HG03025 (cell line): Measurements from ENCODE around the gene PIGS.

Source experiments
- ATAC-seq: cut with Tn5 transposase; IDR thresholded peaks from one replicate; pipeline ENCODE4 v1.9.1; 2021; ENCODE audit warnings: mild to moderate bottlenecking, moderate library complexity; ENCODE audit not compliant: unreplicated experiment, low FRiP score

PIGS gene

DNA sequence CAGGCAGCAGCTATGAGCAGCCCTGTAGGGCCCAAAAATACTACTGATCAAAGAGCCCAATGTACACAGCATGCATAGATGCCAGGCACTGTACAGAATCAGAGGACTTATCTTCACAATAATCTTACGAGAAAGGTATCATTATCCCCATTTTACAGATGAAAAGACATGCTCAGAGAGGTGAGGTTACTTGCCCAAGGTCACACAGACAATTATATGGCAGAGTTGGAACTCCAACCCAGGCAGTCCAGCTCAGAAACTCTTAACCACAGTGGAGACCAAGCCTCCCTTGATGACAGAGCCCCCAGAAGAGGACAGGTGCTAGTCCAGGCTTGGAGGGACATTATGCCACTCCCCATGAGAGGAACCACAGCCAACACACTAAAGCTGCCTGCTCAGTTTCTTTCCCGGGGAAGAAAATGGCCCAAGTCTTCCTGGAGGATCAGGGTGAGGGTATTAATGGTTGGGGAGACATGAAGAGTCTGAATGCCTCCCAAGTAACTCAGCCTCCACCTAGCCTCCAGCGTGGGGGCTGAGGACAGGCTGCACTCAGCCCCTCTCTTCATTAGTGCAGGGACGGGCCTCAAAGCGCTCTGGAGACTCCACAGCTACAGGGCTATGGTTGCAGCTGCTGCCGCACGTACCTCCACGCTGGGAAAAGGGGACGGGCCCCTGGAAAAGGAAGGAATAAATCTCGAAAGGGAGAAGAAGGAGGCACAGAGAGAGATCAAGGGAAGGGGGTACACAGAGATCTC lies 19.7 kb downstream of the PIGS start:
- ATAC-seq: no peak

DNA sequence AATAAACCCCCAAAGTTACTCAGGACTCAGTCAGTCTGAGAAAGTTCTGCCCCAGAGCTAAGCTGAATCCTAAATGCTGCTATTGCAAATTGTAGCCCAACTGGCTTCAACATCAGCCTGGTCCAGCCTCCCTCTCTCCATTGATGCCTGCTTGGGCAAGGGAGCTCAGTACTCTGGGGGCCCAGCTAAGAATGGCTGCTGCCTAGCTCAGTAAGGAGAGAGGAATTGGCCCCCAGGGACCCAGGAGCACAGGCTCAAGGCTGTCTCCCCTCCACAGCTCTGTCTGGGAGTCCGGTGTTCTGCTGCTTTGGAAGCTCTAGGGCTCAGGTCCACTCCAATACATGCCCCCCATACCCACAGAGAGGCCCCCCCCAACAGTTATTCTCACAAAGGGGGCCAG lies 20.5 kb downstream of the PIGS start:
- no peak for ATAC-seq

GRCh38 chr17:28549236-28550132 lies 21.8 kb downstream of the PIGS start:
- no peak for ATAC-seq

- no peak for ATAC-seq
Measured at GRCh38 chr17:28548417-28549130, 22.8 kb downstream of the PIGS start.

DNA sequence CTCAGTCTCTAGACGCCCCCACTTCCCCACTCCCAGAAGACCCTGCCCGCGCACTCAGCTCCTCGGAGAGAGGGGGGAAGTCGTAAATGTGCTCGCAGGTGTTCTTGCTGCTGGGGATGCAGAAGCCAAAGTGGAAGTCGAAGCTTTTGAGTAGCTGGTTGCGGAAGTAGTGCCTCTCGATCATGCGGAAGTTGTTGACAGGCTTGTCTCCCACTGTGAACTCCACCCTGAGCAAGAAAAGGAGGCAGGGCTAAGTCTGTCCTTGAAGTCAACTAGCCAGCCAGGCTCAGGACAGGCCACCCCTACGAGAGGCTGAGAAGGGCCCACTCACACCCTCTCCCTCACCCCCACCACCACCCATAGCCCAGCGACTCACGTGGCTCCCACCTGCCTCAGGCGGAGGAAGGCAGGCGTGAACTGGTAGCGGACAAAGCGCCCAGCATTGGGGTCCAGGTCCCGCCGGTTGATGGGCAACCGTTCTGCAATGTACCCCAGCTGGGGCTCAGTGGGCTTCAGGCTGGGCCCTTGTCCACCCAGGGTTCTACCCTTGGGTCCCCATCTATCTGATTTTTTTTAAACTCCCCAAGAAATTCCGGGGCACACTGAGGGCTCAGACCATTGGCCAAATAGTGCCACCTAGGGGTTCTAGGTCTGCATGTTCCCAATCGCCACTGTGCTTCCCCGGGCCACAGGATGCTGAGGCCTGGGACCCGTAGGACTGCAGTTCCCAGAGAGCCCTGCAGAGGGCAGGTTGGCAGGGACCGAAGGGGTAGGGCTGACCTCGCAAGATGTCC lies 23.5 kb downstream of the PIGS start:
- no peak for ATAC-seq

GRCh38 chr17:28547096-28547622 lies 24.2 kb downstream of the PIGS start:
- no peak for ATAC-seq

- ATAC-seq: no peak
Measured at GRCh38 chr17:28545787-28546415, 25.4 kb downstream of the PIGS start.

- no peak for ATAC-seq
Measured at GRCh38 chr17:28545141-28545503, 26.2 kb downstream of the PIGS start.

DNA sequence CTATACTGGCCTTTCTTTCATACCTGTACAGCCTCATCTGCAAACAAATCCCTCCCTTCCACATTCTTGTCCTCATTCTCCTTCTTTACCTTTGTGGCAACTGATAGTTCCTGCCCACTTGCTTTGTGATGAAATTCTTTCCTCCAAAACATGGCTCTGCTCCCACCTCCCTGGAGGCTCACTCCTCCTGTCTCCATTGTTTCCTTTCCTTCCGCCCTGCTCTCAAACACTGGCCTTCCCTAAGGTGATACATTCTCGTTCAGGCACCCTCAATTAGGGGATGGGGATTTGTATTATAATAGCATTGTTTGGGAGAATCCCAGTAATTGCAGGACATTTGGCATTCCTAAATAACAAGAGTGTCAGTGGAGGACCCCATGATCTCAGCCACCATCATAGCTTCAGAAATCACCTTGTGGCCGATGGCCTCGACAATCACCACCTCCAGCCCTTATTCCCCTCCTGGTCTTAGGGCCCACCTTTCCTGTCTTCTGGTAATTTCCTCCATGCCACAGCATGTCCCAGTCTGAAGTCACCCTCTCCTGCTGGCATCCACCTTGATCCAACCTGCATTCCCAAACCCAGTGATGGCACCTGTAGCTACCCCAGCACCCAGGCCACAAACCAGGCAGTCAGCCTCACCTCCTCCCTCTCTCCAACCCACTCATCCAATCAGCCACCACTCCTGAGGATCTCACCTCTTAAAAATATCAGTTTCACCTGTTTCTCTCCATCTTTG lies 26.8 kb downstream of the PIGS start:
- ATAC-seq: no peak

- no peak for ATAC-seq
Measured at GRCh38 chr17:28541439-28541838, 29.9 kb downstream of the PIGS start.

GRCh38 chr17:28540231-28540630 lies 31.1 kb downstream of the PIGS start:
- ATAC-seq: no peak

GRCh38 chr17:28538296-28538895 lies 32.9 kb downstream of the PIGS start:
- ATAC-seq: no peak

- no peak for ATAC-seq
Measured at GRCh38 chr17:28537219-28537610, 34.1 kb downstream of the PIGS start.

- ATAC-seq: no peak
Measured at GRCh38 chr17:28536532-28537218, 34.6 kb downstream of the PIGS start.

DNA sequence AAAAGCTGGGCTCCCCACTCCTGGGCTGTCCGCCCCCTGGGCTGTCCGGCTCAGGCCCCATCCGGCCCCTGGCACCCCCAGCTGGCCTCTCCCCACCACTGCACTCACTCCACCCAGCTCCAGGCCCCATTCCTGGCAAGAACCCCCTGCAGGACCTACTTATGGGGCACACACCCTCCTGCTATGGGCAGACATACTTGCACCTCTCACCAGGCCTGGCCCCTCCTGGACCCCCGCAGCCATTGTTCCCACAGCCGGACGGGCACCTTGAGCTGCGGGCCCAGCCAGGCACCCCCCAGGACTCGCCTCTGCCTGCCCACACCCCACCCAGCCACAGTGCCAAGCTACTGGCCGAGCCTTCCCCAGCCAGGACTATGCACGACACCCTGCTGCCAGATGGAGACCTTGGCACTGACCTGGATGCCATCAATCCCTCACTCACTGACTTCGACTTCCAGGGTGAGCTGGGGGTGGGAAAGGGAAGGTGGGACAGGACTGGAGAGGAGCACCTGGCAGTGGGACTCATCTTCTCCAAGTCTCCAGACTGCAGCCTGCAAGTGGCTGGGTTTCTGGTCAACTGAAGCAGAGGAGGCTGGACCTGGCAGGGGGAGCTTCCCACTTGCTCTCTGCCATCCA lies 36.5 kb downstream of the PIGS start:
- ATAC-seq: no peak

DNA sequence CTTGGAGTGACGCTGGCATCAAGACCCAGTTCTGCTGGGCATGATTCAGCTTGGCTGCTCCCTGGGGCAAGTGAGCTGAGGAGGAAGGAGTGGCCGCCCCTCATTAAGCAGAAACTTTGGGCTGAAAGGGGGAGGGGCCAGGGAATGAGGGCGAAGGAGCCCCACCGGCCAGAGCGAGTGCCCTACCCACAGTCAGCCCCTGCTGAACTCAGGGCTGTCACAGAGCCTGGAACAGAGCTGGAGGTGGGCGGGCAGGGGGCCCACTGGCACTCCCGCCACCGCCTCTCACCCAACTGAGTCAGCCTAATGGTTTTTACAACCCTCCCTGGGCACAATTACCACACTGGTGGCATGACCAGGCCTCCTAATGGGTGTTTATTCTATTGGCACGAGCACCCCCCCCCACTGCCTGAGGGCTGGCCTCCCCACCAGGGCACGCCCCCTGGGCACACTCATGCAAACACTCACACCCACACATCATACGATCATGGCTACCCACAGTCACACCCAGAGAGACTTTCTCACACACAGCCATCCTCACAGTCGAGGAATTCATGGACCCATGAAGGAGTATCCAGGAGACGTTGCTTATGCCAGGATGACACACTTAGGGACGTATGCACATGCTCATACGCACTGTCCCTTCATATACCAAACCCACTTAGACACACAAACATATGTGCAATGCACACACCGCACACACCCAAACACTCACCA lies 38.1 kb downstream of the PIGS start:
- ATAC-seq: no peak
